Measurements from ENCODE around the gene GRIA4. TPM values are rescaled to one million over a fixed set of nuclear protein-coding genes. Genes with fewer than 3 reads are reported as not detected.

Gene GRIA4
- total RNA-seq, 1 donor from 2014 or later: 15.0 TPM

- DNase-seq: no peak
Observed at GRCh38 chr11:106014035-106014434, 404.2 kb downstream of the GRIA4 start.

GRCh38 chr11:106014620-106015019 lies 404.7 kb downstream of the GRIA4 start:
- DNase-seq: no peak

GRCh38 chr11:106015066-106015465 lies 405.2 kb downstream of the GRIA4 start:
- DNase-seq: no peak

- no peak for DNase-seq
Observed at GRCh38 chr11:106017093-106017492, 407.2 kb downstream of the GRIA4 start.

- no peak for DNase-seq
Observed at GRCh38 chr11:106021181-106021966, 411.5 kb downstream of the GRIA4 start.

GRCh38 chr11:106021967-106022794 lies 412.3 kb downstream of the GRIA4 start, which contains the start of gene MSANTD4:
MSANTD4 (minus strand) TSS chr11:106022240; CDS start chr11:106010917, 11,323 bp downstream.
- peak; percentile 100 for DNase-seq

- no peak for DNase-seq
Observed at GRCh38 chr11:106022795-106023275, 413.0 kb downstream of the GRIA4 start.

- no peak for DNase-seq
Observed at GRCh38 chr11:106030609-106031008, 420.7 kb downstream of the GRIA4 start.

- no peak for DNase-seq
Observed at GRCh38 chr11:106031202-106031810, 421.4 kb downstream of the GRIA4 start.

Small RNAs within 50 kb of the gene (small RNA-seq; reads per million reads assigned to genes)
- gene RNU4-55P (ENCODE audit: low replicate concordance): not detected
- gene RNU6-277P (ENCODE audit: low replicate concordance): not detected
